ENCODE measurements around the gene HOXD9. TPM values are rescaled to one million over a fixed set of nuclear protein-coding genes. Genes with fewer than 3 reads are reported as not detected.

HOXD9 gene
- total RNA-seq, 2 experiments from 2014 or later = not detected

DNA sequence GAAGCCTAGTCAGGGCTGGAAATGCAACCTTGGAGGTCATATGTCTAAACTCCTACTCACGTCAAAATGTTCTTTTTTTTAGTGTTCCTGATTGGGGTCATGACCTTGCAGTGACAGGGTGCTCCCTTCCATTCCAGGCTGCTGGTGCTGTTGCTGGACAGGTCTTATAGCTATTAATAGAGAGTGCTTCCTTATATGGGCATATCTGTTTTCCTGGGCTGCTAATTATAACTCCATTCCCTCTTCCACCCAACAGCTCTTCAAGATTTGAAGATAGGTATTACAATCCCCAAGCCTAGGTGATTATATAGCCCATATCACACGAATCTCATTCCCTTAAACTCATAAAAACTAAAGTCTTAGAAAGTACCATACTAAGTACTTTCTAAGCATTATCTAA, 47.2 kb downstream of the HOXD9 start:
- DNase-seq (no peak), ATAC-seq (no peak)
- ChIA-PET POLR2A (no interaction called here), CTCF (interaction anchor here (1.3 kb wide), 1 partner anchor 469 kb away, joined by 3 read pairs; no protein-coding TSS in a partner anchor)
- Mint-ChIP-seq H3K4me3 (no peak overlapping the region), H3K27me3 (ENCODE audit: low read depth) (peaks cover 72% of the 10 kb centered on the region), H3K36me3 (ENCODE audit: low read depth) (no peaks in the 10 kb centered on the region), H3K27ac (no peak overlapping the region), H3K4me1 (ENCODE audit: low read depth) (peaks cover 4% of the 10 kb centered on the region), H3K9me3 (ENCODE audit: insufficient read depth) (no peaks in the 10 kb centered on the region)

DNA sequence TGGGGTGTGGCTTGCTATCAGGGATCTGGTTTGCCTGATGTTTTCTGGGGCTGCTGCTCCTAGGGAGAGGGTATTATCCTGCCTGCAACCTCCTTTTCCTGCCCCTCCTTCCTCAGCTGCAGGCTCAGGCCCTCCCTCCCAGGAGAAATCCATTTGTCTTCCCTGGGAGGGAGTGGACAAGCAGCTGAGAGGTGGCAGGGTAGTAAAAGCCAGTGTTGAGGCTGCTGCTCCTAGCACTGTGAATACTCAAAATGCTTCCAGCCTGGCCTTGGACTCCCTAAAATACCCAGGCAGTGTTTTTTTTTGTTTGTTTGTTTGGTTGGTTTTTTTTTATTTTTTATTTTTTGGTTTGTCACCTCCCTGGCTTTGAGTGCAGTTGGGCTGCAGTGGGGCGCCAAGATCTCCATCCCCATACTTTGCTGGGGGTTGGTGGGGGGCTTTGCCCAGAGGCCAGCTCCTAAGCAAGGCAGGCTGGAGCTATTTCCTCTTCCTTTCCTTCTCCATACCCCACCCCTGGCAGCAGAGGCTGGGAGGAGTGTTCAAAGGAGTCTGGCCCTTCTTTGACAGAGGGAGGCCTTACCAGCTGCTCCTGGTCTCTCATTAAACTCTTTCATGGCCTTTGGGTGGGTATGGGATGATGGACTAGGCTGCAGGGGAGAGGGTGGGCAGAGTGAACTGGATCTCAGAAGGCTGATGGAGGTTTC, 48.2 kb downstream of the HOXD9 start:
- DNase-seq = no peak
- POLR2A ChIA-PET = no interaction called here
- Mint-ChIP-seq H3K4me3 (no peak overlapping the region), H3K9me3 (ENCODE audit: insufficient read depth) (no peaks in the 10 kb centered on the region), H3K27me3 (ENCODE audit: low read depth) (peaks cover 72% of the 10 kb centered on the region), H3K36me3 (ENCODE audit: low read depth) (no peaks in the 10 kb centered on the region), H3K4me1 (ENCODE audit: low read depth) (peaks cover 6% of the 10 kb centered on the region), H3K27ac (no peak overlapping the region)
- CTCF ChIA-PET = no interaction called here
- no peak for ATAC-seq

DNA sequence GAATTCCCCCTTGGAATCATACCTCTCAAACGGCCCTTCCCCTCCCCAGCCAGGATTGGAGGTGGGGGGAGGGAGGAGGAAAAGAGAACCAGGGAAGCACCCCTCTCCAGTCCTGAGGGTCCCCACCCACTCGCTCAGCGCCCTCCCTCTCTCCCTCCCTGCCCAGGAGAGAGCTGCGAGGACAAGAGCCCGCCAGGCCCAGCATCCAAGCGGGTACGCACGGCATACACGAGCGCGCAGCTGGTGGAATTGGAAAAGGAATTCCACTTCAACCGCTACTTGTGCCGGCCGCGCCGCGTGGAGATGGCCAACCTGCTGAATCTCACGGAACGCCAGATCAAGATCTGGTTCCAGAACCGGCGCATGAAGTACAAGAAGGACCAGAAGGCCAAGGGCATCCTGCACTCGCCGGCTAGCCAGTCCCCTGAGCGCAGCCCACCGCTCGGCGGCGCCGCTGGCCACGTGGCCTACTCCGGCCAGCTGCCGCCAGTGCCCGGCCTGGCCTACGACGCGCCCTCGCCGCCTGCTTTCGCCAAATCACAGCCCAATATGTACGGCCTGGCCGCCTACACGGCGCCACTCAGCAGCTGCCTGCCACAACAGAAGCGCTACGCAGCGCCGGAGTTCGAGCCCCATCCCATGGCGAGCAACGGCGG, 49.0 kb downstream of the HOXD9 start:
- DNase-seq = no peak

DNA sequence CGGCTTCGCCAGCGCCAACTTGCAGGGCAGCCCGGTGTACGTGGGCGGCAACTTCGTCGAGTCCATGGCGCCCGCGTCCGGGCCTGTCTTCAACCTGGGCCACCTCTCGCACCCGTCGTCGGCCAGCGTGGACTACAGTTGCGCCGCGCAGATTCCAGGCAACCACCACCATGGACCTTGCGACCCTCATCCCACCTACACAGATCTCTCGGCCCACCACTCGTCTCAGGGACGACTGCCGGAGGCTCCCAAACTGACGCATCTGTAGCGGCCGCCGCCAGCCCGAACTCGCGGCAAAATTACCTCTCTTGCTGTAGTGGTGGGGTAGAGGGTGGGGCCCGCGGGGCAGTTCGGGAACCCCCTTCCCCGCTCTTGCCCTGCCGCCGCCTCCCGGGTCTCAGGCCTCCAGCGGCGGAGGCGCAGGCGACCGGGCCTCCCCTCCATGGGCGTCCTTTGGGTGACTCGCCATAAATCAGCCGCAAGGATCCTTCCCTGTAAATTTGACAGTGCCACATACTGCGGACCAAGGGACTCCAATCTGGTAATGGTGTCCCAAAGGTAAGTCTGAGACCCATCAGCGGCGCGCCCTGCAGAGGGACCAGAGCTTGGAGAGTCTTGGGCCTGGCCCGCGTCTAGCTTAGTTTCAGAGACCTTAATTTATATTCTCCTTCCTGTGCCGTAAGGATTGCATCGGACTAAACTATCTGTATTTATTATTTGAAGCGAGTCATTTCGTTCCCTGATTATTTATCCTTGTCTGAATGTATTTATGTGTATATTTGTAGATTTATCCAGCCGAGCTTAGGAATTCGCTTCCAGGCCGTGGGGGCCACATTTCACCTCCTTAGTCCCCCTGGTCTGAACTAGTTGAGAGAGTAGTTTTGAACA, 49.7 kb downstream of the HOXD9 start:
- no peak overlapping the region for H3K4me3 Mint-ChIP-seq
- ChIA-PET POLR2A (no interaction called here), CTCF (interaction anchor here (2.7 kb wide), 1 partner anchor 283 kb away, joined by 10 read pairs; no protein-coding TSS in a partner anchor)
- peaks cover 73% of the 10 kb centered on the region for H3K27me3 Mint-ChIP-seq (ENCODE audit: low read depth)
- no peaks in the 10 kb centered on the region for H3K9me3 Mint-ChIP-seq (ENCODE audit: insufficient read depth)
- DNase-seq (no peak), ATAC-seq (no peak)
- H3K36me3 Mint-ChIP-seq (ENCODE audit: low read depth) = no peaks in the 10 kb centered on the region
- peak overlapping the region; percentile 46 for H3K27ac Mint-ChIP-seq
- H3K4me1 Mint-ChIP-seq (ENCODE audit: low read depth) = peaks cover 6% of the 10 kb centered on the region

More for the DNA sequence above, 49.0 kb downstream of the HOXD9 start:
- Mint-ChIP-seq H3K27me3 (ENCODE audit: low read depth) (peaks cover 73% of the 10 kb centered on the region), H3K4me3 (no peak overlapping the region), H3K4me1 (ENCODE audit: low read depth) (peaks cover 6% of the 10 kb centered on the region), H3K27ac (no peak overlapping the region), H3K36me3 (ENCODE audit: low read depth) (no peaks in the 10 kb centered on the region), H3K9me3 (ENCODE audit: insufficient read depth) (no peaks in the 10 kb centered on the region)
- POLR2A ChIA-PET = no interaction called here
- no peak for ATAC-seq
- CTCF ChIA-PET = no interaction called here

DNA sequence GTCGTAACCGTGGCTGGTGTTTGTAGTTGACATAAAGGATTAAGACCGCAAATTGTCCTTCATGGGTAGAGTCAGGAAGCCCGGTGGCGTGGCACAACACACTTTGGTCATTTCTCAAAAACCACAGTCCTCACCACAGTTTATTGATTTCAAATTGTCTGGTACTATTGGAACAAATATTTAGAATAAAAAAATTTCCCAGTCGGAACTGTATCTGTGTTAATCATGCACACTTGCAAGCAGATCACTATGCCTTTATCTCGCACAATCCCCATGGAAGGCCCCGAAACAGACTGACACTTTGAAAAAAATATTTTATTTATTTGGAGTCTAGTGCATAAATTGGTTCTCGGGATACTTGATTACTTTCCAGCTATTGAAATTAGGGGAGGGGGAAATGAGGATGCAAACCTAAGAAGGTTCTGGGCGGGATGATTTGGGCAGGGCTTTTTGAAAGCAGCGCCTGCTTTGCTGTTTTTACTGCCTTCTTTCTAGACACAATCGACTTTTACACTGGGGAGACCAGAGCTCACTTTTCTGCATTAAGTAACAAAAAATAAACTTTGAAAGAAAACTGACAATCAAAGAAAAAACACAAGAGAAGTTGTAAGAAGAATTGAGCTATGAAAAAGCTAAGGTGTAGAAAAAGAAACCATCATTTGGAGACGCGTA, 50.5 kb downstream of the HOXD9 start:
- no peaks in the 10 kb centered on the region for H3K9me3 Mint-ChIP-seq (ENCODE audit: insufficient read depth)
- no peak overlapping the region for H3K4me3 Mint-ChIP-seq
- CTCF ChIA-PET = interaction anchor here (0.9 to 2.7 kb wide), 2 partner anchors 45 to 282 kb away, joined by 4 to 10 read pairs; no protein-coding TSS in a partner anchor
- POLR2A ChIA-PET = no interaction called here
- no peak for ATAC-seq
- peaks cover 72% of the 10 kb centered on the region for H3K27me3 Mint-ChIP-seq (ENCODE audit: low read depth)
- peaks cover 6% of the 10 kb centered on the region for H3K4me1 Mint-ChIP-seq (ENCODE audit: low read depth)
- DNase-seq = no peak
- peak overlapping the region; percentile 46 for H3K27ac Mint-ChIP-seq
- H3K36me3 Mint-ChIP-seq (ENCODE audit: low read depth) = no peaks in the 10 kb centered on the region

DNA sequence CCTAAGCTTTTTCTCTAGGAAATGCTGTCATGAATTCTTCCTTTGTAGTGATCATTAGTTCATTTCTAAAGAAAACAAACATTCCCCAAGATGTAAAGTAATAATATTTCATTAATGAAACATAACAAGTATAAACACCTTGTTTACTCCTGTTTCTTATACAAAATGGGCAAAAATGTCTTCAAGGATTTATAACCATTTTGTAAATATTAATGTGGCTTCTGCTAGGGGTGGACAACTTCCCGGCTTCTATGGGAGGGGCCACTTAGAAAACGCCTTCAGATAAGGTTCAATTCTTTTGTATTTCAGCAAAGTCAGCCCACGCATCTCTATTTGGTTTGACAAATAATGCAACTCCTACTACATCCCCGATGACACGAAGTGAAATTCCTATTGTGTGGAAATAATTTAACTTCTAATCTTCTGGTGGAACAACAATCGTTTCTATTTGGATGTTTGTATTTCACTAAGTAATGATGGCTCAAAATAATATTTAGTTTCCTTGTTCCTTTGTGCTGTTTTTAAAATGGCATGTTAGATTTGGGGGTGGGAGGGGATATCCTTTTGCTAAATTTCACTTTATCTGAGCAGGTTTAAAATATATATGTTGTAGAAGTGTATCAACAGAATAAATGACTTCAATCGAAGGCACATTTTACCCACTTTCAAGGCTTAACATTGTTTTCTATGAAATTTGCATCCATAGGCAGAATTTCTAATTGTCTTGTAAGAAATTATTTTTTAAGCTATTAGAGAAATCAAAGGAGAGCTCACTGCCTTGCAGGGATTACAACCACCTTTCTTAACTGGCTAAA, 51.3 kb downstream of the HOXD9 start:
- peaks cover 77% of the 10 kb centered on the region for H3K27me3 Mint-ChIP-seq (ENCODE audit: low read depth)
- H3K4me3 Mint-ChIP-seq = no peak overlapping the region
- CTCF ChIA-PET = interaction anchor here (0.9 to 2.7 kb wide), 3 partner anchors 46 to 381 kb away, joined by 4 to 10 read pairs (median 6); no protein-coding TSS in a partner anchor
- H3K9me3 Mint-ChIP-seq (ENCODE audit: insufficient read depth) = no peaks in the 10 kb centered on the region
- H3K27ac Mint-ChIP-seq = no peak overlapping the region
- POLR2A ChIA-PET = no interaction called here
- H3K4me1 Mint-ChIP-seq (ENCODE audit: low read depth) = peaks cover 9% of the 10 kb centered on the region
- no peaks in the 10 kb centered on the region for H3K36me3 Mint-ChIP-seq (ENCODE audit: low read depth)
- no peak for ATAC-seq
- no peak for DNase-seq

DNA sequence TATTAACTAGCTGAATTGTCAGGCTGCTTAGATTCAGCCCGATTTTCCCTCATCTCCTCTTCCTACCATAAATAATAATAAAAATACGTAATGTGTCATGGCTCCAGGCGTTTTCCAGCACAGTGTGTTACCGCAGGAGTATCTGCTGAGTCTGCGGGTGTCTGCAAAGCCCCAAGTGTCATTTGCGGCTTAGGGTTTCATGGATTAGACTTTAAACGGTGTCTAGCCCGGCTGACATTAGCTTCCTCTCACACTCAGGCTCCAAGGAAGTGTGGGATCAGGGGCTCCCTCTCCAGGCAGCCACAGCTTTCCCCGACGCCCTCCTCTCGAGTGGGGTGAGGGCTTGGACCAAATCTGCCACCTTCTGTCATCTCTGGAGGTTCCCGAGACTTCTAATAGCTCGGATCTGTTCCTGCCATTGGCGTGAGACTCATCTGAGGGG, 51.9 kb downstream of the HOXD9 start:
- CTCF ChIA-PET = interaction anchor here (1.1 to 2.7 kb wide), 2 partner anchors 281 to 380 kb away, joined by 6 to 10 read pairs; no protein-coding TSS in a partner anchor
- no peaks in the 10 kb centered on the region for H3K9me3 Mint-ChIP-seq (ENCODE audit: insufficient read depth)
- no peak overlapping the region for H3K27ac Mint-ChIP-seq
- no peak for ATAC-seq
- no peaks in the 10 kb centered on the region for H3K36me3 Mint-ChIP-seq (ENCODE audit: low read depth)
- peaks cover 9% of the 10 kb centered on the region for H3K4me1 Mint-ChIP-seq (ENCODE audit: low read depth)
- DNase-seq = no peak
- peaks cover 82% of the 10 kb centered on the region for H3K27me3 Mint-ChIP-seq (ENCODE audit: low read depth)
- POLR2A ChIA-PET = no interaction called here
- H3K4me3 Mint-ChIP-seq = no peak overlapping the region

Small RNA genes within 50 kb of the gene (microRNA-seq; reads per million reads assigned to microRNA genes)
- 3.4 reads per million for gene MIR10B

Other genes with a start within 250 kb of the HOXD9 start
- 10 to 100 TPM; 49.0 to 50.2 TPM for gene LNPK, start 120.5 kb upstream of the HOXD9 start, total RNA-seq
- gene EVX2, start 38.8 kb upstream of the HOXD9 start, total RNA-seq = not detected
- not detected for gene HOXD13, start 30.0 kb upstream of the HOXD9 start, total RNA-seq
- gene HOXD12, start 22.9 kb upstream of the HOXD9 start, total RNA-seq = not detected
- gene HOXD11, start 15.4 kb upstream of the HOXD9 start, total RNA-seq = not detected
- gene HOXD10, start 5.9 kb upstream of the HOXD9 start, total RNA-seq = not detected
- gene HOXD8, start 7.0 kb downstream of the HOXD9 start, total RNA-seq = not detected
- gene HOXD4, start 28.8 kb downstream of the HOXD9 start, total RNA-seq = not detected
- not detected for gene HOXD3, start 34.6 kb downstream of the HOXD9 start, total RNA-seq
- gene HOXD1, start 65.9 kb downstream of the HOXD9 start, total RNA-seq = not detected
- 10 to 100 TPM; 10.1 to 11.4 TPM for gene MTX2, start 146.7 kb downstream of the HOXD9 start, total RNA-seq